Pancreas (tissue), 10 donors: ENCODE measurements around the gene LANCL3. TPM values are rescaled to one million over a fixed set of nuclear protein-coding genes. Genes with fewer than 3 reads are reported as not detected.

Experiments used
- ATAC-seq, 4 donors: fragments of 200-7000 bp; cut with Tn5 transposase; one replicate each; pipeline versions ENCODE4 v1.8.0 to v1.9.1; 2020; ENCODE audit warnings: mild to moderate bottlenecking in 4 of 4, moderate library complexity in 4 of 4
- DNase-seq, 6 donors: peaks; one replicate each; pipeline ENCODE4 v3.0.0-alpha.2; 2020
- FAIRE-seq: peaks from 2 replicates; lab custom pipeline; 2012; peaks lifted over from hg19 to GRCh38; lab: Jason Lieb, UNC
- H3K27ac ChIP-seq, 4 donors: fragments of 200-600 bp; sonication (generic); 1 replicate in 3 of 4; 2 replicates in 1 of 4; pipeline versions ENCODE4 v1.5.0 to v1.8.0; 2020
- H3K27me3 ChIP-seq, 4 donors: fragments of 200-600 bp; one replicate each; pipeline ENCODE4 v1.8.0; 2021
- H3K36me3 ChIP-seq, 3 donors: fragments of 200-600 bp; sonication (generic) in 1 of 3; one replicate each; pipeline versions ENCODE4 v1.5.0 to v1.8.0; 2020 to 2021
- H3K4me1 ChIP-seq, 3 donors: fragments of 200-600 bp; one replicate each; pipeline ENCODE4 v1.8.0; 2021
- H3K4me3 ChIP-seq, 4 donors: fragments of 200-600 bp; sonication (generic) in 2 of 4; one replicate each; pipeline versions ENCODE4 v1.5.0 to v1.8.0; 2020 to 2021
- H3K9me3 ChIP-seq, 4 donors: fragments of 200-600 bp; one replicate each; pipeline ENCODE4 v1.8.0; 2021
- WGBS, 2 donors: extraction: QIAGEN DNeasy Blood & Tissue Kit; methylation state at CpG; one replicate each; pipeline ENCODE4 v1.1.7; 2013; 5-methylcytosine and 5-hydroxymethylcytosine counted together
- intact Hi-C, 3 donors: fragments of 100-400 bp; cut with DNase I; formaldehyde crosslinking; loops; one replicate each; pipeline versions ENCODE4 v1.11.1 to v1.14.2; 2022
- polyA plus RNA-seq, 2 donors: library from polyadenylated mRNA; stranded (reverse); fragments of 200-250 nt; gene quantifications; one replicate each; pipeline ENCODE4 v1.2.3, GENCODE V29; 2013
- total RNA-seq, 6 donors: library from RNA; stranded (reverse); fragmentation: NEBNext Ultra II Directional in 4 of 6; extraction: Animal tissue kit (Norgen Biotek cat#: 25700) in 4 of 6; gene quantifications; one replicate each; pipeline versions ENCODE4 v1.2.1 to v1.2.4, GENCODE V29; 2021 to 2023
- TF ChIP-seq, protein P1 (sequence below), 4 donors: fragments of 200-600 bp; sonication (generic) in 3 of 4; IDR thresholded peaks; one replicate each; pipeline versions ENCODE4 v1.5.0 to v1.8.0; 2021; ENCODE audit warnings: antibody characterized with exemption in 4 of 4
- donor health status: healthy with polysubstance abuse.
- donor health status: DM: no; HTN: no; CAD: no; lungs with moderate emphysema.
- donor health status: DM: no; HTN: no; CAD: no.
- donor health status: control.
- donor health status: control.
- donor health status: Bipolar disorder and iron deficiency.
- donor health status: DM: yes; HTN: yes; CAD: no.
- donor health status: DM: no; HTN: no; CAD: no.
- donor health status: DM: no; HTN: no; CAD: no.
- donor health status: DM: yes; HTN: yes; CAD: no.

The LANCL3 gene
- total and polyA plus RNA-seq, 8 donors: under 0.01 to 0.09 (median 0.05) TPM; not detected in 1

DNA sequence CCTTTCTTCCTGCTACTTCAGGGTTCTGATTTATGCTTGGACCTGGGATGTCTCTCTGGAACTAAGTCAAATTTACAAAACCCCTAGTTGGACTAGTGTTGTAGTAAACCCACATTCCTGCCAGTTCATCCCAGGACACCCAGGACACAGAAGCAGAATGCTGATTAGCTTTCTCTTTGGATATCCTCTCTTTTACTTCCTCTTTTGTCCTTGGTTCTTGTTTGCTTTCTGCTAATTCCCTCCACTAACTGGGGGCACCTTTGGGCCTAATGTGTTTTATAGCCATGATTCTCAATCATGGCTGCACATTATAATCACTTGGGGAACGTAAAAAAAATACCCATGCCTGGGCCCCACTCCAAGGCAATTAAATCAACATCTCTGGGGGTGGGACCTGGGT lies 42.5 kb downstream of the LANCL3 start:
- WGBS, 2 donors: 50 to 66% methylated on average over 1 of the region's 1 CpG
- DNase-seq: no peak
- FAIRE-seq: no peak
- intact Hi-C loops: no loop called here
- Histone ChIP-seq H3K36me3 (no peaks in the 10 kb centered on the region), H3K9me3 (no peaks in the 10 kb centered on the region), H3K4me3 (no peak overlapping the region), H3K4me1 (no peaks in the 10 kb centered on the region), H3K27me3 (peaks cover 0 to 5% (median 0%) of the 10 kb centered on the region in 4 donors), H3K27ac (no peak overlapping the region)
- TF ChIP-seq, protein P1, sequence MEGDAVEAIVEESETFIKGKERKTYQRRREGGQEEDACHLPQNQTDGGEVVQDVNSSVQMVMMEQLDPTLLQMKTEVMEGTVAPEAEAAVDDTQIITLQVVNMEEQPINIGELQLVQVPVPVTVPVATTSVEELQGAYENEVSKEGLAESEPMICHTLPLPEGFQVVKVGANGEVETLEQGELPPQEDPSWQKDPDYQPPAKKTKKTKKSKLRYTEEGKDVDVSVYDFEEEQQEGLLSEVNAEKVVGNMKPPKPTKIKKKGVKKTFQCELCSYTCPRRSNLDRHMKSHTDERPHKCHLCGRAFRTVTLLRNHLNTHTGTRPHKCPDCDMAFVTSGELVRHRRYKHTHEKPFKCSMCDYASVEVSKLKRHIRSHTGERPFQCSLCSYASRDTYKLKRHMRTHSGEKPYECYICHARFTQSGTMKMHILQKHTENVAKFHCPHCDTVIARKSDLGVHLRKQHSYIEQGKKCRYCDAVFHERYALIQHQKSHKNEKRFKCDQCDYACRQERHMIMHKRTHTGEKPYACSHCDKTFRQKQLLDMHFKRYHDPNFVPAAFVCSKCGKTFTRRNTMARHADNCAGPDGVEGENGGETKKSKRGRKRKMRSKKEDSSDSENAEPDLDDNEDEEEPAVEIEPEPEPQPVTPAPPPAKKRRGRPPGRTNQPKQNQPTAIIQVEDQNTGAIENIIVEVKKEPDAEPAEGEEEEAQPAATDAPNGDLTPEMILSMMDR (IDR thresholded peaks at IDR 0.05): no peak
- no peak for ATAC-seq

DNA sequence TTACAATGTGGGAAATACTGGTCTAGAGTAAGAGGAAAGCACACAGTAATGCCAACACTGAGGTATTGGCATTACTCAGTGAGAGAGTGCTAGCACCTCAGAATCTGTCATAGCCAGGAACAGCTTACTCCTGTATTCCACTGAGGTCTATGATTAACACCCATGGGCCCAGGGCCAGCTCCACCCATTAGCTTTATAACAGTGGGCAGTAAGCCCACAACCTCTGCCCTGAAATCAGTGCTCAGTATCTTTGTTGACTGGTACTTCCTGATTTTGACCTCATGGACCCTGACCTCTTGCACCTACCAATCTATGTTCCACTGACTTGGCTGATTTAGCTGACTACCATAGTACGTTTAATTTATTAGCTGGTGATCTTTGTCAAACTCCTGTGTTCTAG lies 56.1 kb downstream of the LANCL3 start:
- FAIRE-seq: no peak
- Histone ChIP-seq H3K27ac (no peak overlapping the region), H3K4me1 (no peaks in the 10 kb centered on the region), H3K36me3 (no peaks in the 10 kb centered on the region), H3K9me3 (no peaks in the 10 kb centered on the region), H3K27me3 (peaks cover 0 to 2% (median 0%) of the 10 kb centered on the region in 4 donors), H3K4me3 (no peak overlapping the region)
- ATAC-seq: peak; percentile 43 to 73 (median 56)
- DNase-seq: peak in 3 of 6 donors; percentile 15 to 33 (median 22)
- intact Hi-C loops: no loop called here
- TF ChIP-seq, protein P1 (IDR thresholded peaks at IDR 0.05): no peak
- 39 to 48% methylated on average over 1 of the region's 1 CpG for WGBS, 2 donors

GRCh38 chrX:37638047-37638446 lies 66.6 kb downstream of the LANCL3 start:
- no peak for DNase-seq
- no peak for ATAC-seq
- TF ChIP-seq, protein P1 (IDR thresholded peaks at IDR 0.05): no peak
- intact Hi-C loops: no loop called here
- Histone ChIP-seq H3K27me3 (peaks cover 0 to 12% (median 0%) of the 10 kb centered on the region in 4 donors), H3K27ac (no peak overlapping the region), H3K36me3 (no peaks in the 10 kb centered on the region), H3K4me1 (no peaks in the 10 kb centered on the region), H3K9me3 (no peaks in the 10 kb centered on the region), H3K4me3 (no peak overlapping the region)
- FAIRE-seq: no peak

DNA sequence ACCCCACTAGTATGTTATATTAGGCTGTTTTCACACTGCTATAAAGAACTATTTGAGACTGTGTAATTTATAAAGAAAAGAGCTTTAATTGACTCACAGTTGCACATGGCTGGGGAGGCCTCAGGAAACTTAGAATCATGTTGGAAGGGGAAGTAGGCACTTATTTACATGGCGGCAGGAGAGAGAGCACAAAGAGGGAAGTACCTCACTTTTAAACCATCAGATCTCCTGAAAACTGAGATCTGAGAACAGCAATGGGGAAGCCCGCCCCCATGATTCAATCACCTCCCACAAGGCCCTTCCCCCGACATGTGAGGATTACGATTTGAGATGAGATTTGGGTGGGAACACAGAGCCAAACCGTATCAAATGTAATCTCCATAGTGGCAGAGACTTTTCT lies 68.7 kb downstream of the LANCL3 start:
- Histone ChIP-seq H3K4me3 (no peak overlapping the region), H3K9me3 (no peaks in the 10 kb centered on the region), H3K4me1 (no peaks in the 10 kb centered on the region), H3K27ac (no peak overlapping the region), H3K36me3 (no peaks in the 10 kb centered on the region), H3K27me3 (peaks cover 0 to 12% (median 0%) of the 10 kb centered on the region in 4 donors)
- TF ChIP-seq, protein P1 (IDR thresholded peaks at IDR 0.05): no peak
- intact Hi-C loops: no loop called here
- 75 to 82% methylated on average over 5 of the region's 5 CpGs for WGBS, 2 donors
- no peak for FAIRE-seq
- no peak for ATAC-seq
- no peak for DNase-seq

DNA sequence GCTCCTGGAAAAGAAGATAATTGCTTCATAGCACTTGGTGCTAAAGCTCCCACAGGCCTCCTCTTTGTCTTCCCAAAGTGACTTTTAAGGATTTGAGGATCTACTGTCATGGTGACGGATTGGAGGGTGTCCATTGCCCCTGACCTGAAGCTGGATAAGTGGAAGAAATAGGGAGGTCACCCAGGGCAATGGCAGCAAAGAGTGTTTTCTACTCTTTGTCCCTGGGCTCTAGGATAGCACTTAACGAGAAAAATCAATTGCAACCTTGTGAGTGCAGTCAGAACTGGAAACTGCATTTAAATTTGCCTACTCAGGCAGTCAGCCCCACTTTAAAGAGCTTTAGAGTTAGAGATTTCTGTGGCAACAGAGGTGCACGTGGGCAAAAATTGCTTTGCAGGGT lies 70.4 kb downstream of the LANCL3 start:
- ATAC-seq (no peak), FAIRE-seq (no peak)

More for the DNA sequence above, 70.4 kb downstream of the LANCL3 start:
- no peaks in the 10 kb centered on the region for H3K36me3 ChIP-seq
- H3K27me3 ChIP-seq: peaks cover 0 to 8% (median 0%) of the 10 kb centered on the region in 4 donors
- TF ChIP-seq, protein P1 (IDR thresholded peaks at IDR 0.05): no peak
- H3K9me3 ChIP-seq: no peaks in the 10 kb centered on the region
- DNase-seq: no peak
- no peaks in the 10 kb centered on the region for H3K4me1 ChIP-seq
- 56 to 62% methylated on average over 3 of the region's 3 CpGs for WGBS, 2 donors
- H3K4me3 ChIP-seq: no peak overlapping the region
- H3K27ac ChIP-seq: no peak overlapping the region
- intact Hi-C loops: no loop called here
